GM10248 (cell line): ENCODE data around the gene SELENOS.
A peak's percentile ranks its signal among the peaks of the same experiment; 100 is the strongest.

Source experiments
- CTCF ChIA-PET: fragments of 300-600 bp; sonication (Branson Sonifier 250); formaldehyde crosslinking; extraction: SDS; loops from one replicate; lab custom pipeline; 2021; ENCODE audit warnings: antibody characterized with exemption; lab: Yijun Ruan, JAX
- POLR2A ChIA-PET: fragments of 350-650 bp; sonication (Branson Sonifier 250); formaldehyde crosslinking; extraction: SDS; loops from one replicate; lab custom pipeline; 2020; ENCODE audit warnings: antibody characterized with exemption; lab: Yijun Ruan, JAX
- DNase-seq: peaks from one replicate; pipeline ENCODE4 v3.0.0; 2012; ENCODE audit errors: extremely low spot score
- TF ChIP-seq, protein P1 (sequence below): IDR thresholded peaks from 2 replicates; pipeline ENCODE4 v1.5.1; 2012; ENCODE audit warnings: mild to moderate bottlenecking, low read depth; ENCODE audit errors: extremely low read depth, missing control alignments, control extremely low read depth

The SELENOS gene

DNA sequence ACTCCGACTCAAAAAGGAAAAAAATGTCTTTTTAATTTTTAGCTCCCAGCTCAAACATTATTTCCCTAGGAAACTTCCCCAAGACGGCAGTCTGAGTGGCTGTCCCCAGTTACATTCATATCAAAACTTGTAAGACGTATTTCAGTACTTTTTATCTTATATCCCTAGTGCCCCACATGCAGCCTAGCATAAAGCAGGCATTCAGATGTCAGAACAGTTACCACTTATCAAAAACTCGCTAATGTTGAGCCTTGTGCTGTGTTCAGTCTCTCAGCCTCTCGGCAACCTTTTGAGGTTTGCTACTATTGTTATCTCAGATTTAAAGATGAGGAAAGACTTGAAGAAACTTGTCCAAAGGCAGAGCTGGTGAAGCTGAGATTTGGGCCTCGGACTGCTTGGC lies 6.6 kb upstream of the SELENOS start:
- POLR2A ChIA-PET: interaction anchor here (0.7 kb wide), 1 partner anchor 19 kb away, joined by 5 read pairs; no protein-coding TSS in a partner anchor
- CTCF ChIA-PET: interaction anchor here (0.9 to 4.6 kb wide), 7 partner anchors 9 to 366 kb away, joined by 3 to 19 read pairs (median 4); partner anchors contain the start of gene SNRPA1
- DNase-seq: no peak
- TF ChIP-seq, protein P1, sequence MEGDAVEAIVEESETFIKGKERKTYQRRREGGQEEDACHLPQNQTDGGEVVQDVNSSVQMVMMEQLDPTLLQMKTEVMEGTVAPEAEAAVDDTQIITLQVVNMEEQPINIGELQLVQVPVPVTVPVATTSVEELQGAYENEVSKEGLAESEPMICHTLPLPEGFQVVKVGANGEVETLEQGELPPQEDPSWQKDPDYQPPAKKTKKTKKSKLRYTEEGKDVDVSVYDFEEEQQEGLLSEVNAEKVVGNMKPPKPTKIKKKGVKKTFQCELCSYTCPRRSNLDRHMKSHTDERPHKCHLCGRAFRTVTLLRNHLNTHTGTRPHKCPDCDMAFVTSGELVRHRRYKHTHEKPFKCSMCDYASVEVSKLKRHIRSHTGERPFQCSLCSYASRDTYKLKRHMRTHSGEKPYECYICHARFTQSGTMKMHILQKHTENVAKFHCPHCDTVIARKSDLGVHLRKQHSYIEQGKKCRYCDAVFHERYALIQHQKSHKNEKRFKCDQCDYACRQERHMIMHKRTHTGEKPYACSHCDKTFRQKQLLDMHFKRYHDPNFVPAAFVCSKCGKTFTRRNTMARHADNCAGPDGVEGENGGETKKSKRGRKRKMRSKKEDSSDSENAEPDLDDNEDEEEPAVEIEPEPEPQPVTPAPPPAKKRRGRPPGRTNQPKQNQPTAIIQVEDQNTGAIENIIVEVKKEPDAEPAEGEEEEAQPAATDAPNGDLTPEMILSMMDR: no peak

DNA sequence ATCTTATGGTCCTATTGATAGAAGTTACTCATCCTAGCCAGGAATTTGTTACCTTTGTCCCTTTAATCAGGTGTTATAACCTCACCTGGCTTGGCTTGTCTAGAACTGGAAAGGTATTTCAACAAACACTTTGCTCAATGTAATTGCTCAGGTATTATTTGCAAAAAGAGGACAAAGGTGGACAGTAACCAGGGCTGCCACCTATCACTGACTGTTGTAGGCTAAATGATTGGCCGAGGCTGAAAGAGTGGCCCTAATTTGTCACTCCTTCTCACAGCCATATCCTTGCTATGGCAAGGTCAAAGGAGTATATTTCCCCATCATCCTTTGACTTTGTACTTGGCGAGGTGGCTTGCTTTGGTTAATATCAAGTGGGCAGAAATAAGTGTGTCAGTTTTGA lies 2.7 kb upstream of the SELENOS start:
- ChIA-PET CTCF (interaction anchor here (3.4 kb wide), 1 partner anchor 10 kb away, joined by 34 read pairs; no protein-coding TSS in a partner anchor), POLR2A (no interaction called here)
- DNase-seq: no peak
- TF ChIP-seq, protein P1: no peak

DNA sequence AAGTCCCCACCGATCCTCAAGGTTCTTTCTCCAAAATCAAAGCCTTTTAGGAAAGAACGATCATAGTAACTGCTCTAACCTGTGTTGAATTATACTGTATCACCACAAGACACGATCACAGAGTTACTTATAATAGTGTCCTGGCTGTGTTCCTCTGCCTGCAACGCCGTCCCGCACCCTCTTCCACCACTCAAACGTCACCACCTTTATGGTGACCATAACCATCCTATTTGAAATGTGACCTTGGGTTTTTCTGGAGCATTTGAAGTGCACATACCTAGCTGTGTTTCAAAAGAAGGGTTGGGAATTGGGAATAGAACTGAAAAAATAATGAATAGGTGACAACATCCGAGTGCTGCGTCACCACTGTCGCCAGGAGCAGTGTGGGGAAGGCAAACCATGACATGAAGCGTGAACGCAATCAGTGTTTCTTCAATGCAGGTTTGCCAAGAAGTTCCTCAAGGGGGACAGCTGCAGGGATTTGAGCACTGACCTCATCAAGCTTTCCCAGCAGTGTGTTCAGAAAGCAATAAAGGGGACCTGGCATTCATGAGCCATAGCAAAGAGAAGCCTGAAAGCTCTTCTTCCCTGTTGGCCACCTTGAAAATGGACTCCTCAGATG lies 769 bp upstream of the SELENOS start:
- CTCF ChIA-PET: interaction anchor here (1.2 to 3.4 kb wide), 2 partner anchors 11 to 12 kb away, joined by 5 to 34 read pairs; no protein-coding TSS in a partner anchor
- POLR2A ChIA-PET: no interaction called here
- TF ChIP-seq, protein P1: no peak
- no peak for DNase-seq

DNA sequence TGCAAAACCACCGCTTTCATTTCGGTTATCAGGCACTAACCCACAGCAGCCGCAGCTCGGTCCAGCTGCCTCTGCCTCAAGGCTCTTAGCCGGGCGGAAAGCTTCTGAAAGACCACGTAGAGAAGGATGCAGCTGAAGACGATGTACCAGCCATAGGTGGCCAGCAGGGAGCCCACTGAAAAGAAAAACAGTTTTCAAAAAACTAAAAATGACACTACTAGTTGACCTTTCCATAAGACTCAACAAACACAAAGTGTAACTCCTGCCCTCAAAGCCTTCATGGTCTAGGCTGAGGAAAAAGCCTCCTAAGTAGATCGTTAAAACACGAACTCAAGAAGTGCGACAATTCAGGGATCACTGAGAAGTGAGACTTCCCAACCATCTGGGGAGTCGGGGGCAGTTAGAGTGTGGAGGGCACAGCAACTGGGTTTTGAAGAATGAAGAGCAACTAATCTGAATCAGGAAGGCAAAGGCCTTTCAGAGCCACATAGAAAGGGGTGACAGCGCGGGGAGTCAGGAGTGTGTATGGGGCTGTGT lies 716 bp downstream of the SELENOS start:
- TF ChIP-seq, protein P1: peak; percentile 9
- peak; percentile 38 for DNase-seq
- ChIA-PET POLR2A (interaction anchor here (1.5 kb wide), 1 partner anchor 9 kb away, joined by 4 read pairs; no protein-coding TSS in a partner anchor), CTCF (interaction anchor here (1.0 to 2.8 kb wide), 7 partner anchors 12 to 378 kb away, joined by 3 to 10 read pairs (median 4); partner anchors contain the start of gene CHSY1)

DNA sequence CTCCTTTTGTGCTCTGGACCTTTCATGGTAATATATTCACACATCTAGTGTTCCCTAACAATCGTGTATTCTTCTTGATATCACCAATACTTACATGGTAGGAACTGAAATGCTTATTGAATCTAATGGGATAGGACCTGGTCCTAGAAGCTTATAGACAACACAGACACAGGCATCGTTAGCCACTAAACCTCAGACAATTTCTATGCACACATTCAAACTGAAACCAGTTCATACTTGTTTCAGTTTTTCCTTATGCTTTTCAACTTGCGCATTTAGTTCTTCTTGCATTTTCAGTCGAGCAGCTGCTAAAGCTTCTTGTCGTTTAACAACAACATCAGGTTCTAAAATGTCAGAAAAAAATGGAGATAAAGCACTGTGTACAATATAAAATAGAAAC lies 2.3 kb downstream of the SELENOS start:
- TF ChIP-seq, protein P1: no peak
- POLR2A ChIA-PET: no interaction called here
- DNase-seq: peak; percentile 38
- CTCF ChIA-PET: interaction anchor here (1.2 to 3.0 kb wide), 7 partner anchors 9 to 263 kb away, joined by 3 to 29 read pairs (median 7); partner anchors contain the start of gene CHSY1

DNA sequence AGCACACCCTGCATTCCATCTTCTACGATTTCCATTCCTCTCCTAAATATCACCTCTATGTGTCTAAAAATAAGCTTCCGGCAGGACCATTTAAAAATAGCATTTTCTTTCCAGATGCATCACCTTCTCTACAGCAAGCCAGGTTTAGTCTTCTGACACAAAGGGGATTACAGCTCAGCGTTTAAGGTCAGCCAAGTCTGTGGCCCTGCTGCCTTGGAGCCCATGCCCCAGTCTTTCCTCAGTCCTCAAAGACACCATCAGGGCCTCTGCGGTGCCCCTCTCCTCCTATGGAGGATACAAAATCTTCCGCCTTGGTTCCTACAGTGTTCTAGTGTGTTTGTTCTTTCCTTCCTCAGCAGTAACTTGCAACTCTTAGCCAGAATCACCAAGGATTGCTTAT lies 3.8 kb downstream of the SELENOS start:
- no peak for DNase-seq
- POLR2A ChIA-PET: no interaction called here

More for the DNA sequence above, 3.8 kb downstream of the SELENOS start:
- CTCF ChIA-PET: interaction anchor here (1.0 to 3.0 kb wide), 8 partner anchors 8 to 265 kb away, joined by 3 to 29 read pairs (median 4); no protein-coding TSS in a partner anchor
- TF ChIP-seq, protein P1: no peak
